GM19455 (cell line): ENCODE measurements around the gene PTK6.
"Not testable (repeated sequence)": the region's sequence is repeated elsewhere in the genome, so short reads cannot be mapped to it uniquely, and the experiment has no call there.

ENCODE experiments used
- ATAC-seq: cut with Tn5 transposase; IDR thresholded peaks from one replicate; pipeline ENCODE4 v1.9.1; 2021; ENCODE audit not compliant: unreplicated experiment

The PTK6 gene

DNA sequence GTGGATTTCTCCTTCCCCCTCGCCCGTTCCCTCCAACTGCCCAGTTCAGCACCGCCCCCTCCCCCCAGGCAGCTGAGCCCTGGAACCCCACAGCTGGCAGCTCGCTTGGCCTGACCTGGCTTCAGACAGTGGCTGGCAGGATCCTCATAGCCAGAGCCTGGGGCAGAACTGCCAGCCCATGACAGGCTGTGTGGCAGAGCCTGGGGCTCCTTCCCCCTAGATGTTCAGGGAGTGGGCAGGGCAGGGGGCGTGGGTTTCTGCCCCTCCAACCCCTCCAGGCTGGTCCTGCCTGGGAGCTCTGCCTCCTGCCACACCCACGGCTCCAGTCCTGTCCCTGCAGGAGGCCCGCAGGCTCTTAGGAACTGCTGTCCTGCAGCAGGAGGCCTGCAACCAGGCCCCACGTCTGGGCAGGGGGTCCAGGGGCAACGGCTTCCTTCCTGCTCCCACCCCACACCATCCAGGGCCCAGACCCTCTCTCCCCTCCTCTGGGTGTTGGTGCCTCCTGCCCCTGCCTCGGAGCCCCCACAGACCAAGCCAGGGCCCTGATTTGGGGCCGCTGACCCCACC, 55.1 kb downstream of the PTK6 start:
- no peak for ATAC-seq

- no peak for ATAC-seq
Observed at GRCh38 chr20:63481503-63481902, 55.7 kb downstream of the PTK6 start.

DNA sequence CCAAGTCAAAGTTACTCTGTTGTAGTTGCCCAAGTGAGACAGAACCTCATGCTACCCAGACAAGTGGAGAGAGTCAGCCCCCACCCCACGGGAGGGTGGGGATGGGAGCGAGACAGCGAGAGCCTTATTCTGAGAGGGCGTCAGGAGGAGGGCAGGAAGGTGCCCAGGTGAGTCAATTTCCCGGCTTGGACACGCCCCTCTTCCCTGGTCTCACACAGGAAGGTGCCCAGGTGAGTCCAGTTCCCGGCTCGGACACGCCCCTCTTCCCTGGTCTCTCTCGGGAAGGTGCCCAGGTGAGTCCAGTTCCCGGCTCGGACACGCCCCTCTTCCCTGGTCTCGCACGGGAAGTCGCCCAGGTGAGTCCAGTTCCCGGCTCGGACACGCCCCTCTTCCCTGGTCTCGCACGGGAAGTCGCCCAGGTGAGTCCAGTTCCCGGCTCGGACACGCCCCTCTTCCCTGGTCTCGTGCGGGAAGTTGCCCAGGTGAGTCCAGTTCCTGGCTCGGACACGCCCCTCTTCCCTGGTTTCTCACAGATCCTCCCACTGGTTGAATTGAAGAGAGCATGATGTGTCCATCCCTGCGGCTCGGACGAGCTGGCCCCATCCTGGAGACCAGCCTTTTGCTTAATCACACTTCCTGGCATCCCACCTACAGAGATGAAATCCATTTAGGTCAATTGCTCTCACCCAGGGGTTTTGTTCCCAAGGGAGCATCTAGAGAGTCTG, 57.3 kb downstream of the PTK6 start:
- ATAC-seq, result not testable (repeated sequence)

- no peak for ATAC-seq
Observed at GRCh38 chr20:63478346-63479302, 58.6 kb downstream of the PTK6 start.
